ENCODE data around the gene BTBD9.

BTBD9 gene

DNA sequence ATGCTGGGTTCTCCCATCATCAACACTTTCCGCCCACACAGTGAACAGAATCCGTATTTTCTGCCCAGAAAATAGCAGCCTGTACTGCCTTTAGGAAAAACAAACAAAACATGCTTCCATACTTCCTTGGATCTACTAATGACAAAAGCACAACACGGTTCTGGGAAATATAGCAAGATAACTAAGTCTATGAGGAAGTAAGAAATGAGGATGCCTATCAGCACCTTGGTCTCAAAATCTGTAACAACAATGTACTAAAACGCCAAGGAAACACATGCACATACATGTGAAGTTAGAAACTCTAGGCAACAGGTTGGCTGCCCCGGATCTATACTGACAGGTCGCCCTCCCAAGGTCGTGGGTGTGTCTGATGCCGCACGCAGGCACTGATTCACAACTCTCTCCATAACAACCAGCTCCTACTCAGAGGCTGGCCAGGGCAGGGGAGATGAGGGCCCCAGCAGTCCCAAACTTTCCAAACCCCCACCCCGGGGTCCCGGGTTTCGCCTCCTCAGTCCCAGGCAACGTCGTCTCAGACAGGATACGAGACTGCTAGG, 710 bp downstream of the BTBD9 start:
- 8% methylated on average over 13 of the region's 15 CpGs for WGBS

DNA sequence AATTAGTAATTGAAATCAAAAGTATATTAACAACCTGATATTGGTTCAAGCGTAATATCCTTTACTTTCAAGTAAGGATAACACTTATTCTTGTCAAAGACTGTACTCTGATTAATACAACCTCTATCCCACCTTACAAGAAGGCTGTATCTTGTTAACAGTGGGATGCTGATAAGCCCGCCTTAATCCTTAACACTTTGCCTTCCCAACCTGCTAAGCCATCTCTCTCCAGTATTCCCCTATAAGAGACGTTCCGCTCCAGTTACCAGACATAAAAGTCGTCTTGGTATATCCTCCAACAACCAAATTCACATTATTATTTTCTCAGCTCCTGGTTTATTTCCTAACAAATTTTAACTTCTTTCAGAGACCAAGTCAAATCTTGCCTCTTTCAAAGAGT, 2.0 kb downstream of the BTBD9 start:
- H4K91ac ChIP-seq (ENCODE audit: low read length): no peak overlapping the region
- H2AFZ ChIP-seq (ENCODE audit: low read depth, low read length): no peak overlapping the region
- DNase-seq: no peak

More for the DNA sequence above, 710 bp downstream of the BTBD9 start:
- Histone ChIP-seq H3K4me1 (ENCODE audit: control insufficient read depth, insufficient read depth, low read depth, low read length) (peaks cover 6% of the 10 kb centered on the region), H3K27ac (ENCODE audit: low read length, poor library complexity, severe bottlenecking) (peak overlapping the region; percentile 59), H2AK5ac (ENCODE audit: low read length, severe bottlenecking) (no peak overlapping the region), H3K4me3 (ENCODE audit: insufficient read depth in 1 of 2, low read depth in 1 of 2, low read length in 2 of 2) (peak overlapping the region; percentile 94 to 97), H4K8ac (ENCODE audit: low read length) (peak overlapping the region; percentile 98), H3K9me3 (ENCODE audit: control insufficient read depth, low read length) (no peaks in the 10 kb centered on the region), H3K4me2 (ENCODE audit: low read length, poor library complexity, severe bottlenecking) (peak overlapping the region; percentile 72), H2AFZ (ENCODE audit: low read depth, low read length) (peak overlapping the region; percentile 29), H3K14ac (ENCODE audit: low read length in 2 of 2) (peak overlapping the region; percentile 44 to 62), H3K18ac (ENCODE audit: low read depth in 1 of 2, low read length in 2 of 2) (peak overlapping the region; percentile 73 to 94), H3K36me3 (ENCODE audit: control insufficient read depth in 1 of 2, insufficient read depth in 2 of 2, low read depth in 1 of 2, low read length in 2 of 2) (no peaks in the 10 kb centered on the region), H3K4ac (ENCODE audit: low read depth in 1 of 2, low read length in 2 of 2) (peak overlapping the region; percentile 60 to 79), H2BK15ac (ENCODE audit: low read depth, poor library complexity, severe bottlenecking) (peak overlapping the region; percentile 0), H4K91ac (ENCODE audit: low read length) (no peak overlapping the region), H2BK5ac (ENCODE audit: low read depth, low read length, poor library complexity, severe bottlenecking) (peak overlapping the region; percentile 49), H3K27me3 (ENCODE audit: control insufficient read depth in 1 of 2, insufficient read depth in 1 of 2, low read length in 2 of 2) (no peaks in the 10 kb centered on the region), H2BK12ac (ENCODE audit: low read length in 2 of 2) (no peak overlapping the region), H2BK120ac (ENCODE audit: low read depth, low read length) (peak overlapping the region; percentile 95), H3K79me1 (replicated peaks; ENCODE audit: low read length, poor library complexity, severe bottlenecking) (peaks cover 21% of the 10 kb centered on the region), H3K23ac (ENCODE audit: low read length in 2 of 2) (no peak overlapping the region), H3K9ac (ENCODE audit: low read length) (peak overlapping the region; percentile 98)
- DNase-seq: peak; percentile 73

DNA sequence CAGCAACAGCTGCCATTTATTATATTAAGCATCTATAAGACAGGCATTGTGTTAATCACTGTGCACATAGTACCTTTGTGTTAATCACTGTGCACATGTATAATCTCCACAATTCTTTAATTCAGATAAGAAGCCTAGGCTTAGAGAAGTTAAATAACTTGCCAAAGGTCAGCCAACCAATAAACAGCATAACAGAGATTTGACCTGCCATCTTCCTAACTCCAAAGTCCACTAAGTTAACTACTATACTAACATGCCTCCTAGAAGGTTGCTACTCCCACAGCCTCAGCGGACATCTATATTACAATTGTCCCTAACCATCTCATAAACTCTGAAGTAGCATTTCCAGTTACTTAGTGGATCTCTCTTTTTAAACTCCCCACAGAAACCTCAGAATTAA, 3.7 kb downstream of the BTBD9 start:
- Histone ChIP-seq H3K18ac (ENCODE audit: low read depth in 1 of 2, low read length in 2 of 2) (no peak overlapping the region), H2BK12ac (ENCODE audit: low read length in 2 of 2) (no peak overlapping the region), H3K27ac (ENCODE audit: low read length, poor library complexity, severe bottlenecking) (no peak overlapping the region), H3K4me3 (ENCODE audit: insufficient read depth in 1 of 2, low read depth in 1 of 2, low read length in 2 of 2) (no peak overlapping the region), H2AK5ac (ENCODE audit: low read length, severe bottlenecking) (no peak overlapping the region), H3K4me2 (ENCODE audit: low read length, poor library complexity, severe bottlenecking) (no peak overlapping the region), H3K9ac (ENCODE audit: low read length) (no peak overlapping the region), H2AFZ (ENCODE audit: low read depth, low read length) (no peak overlapping the region), H3K23ac (ENCODE audit: low read length in 2 of 2) (no peak overlapping the region), H2BK5ac (ENCODE audit: low read depth, low read length, poor library complexity, severe bottlenecking) (no peak overlapping the region), H3K36me3 (ENCODE audit: control insufficient read depth in 1 of 2, insufficient read depth in 2 of 2, low read depth in 1 of 2, low read length in 2 of 2) (no peaks in the 10 kb centered on the region), H2BK120ac (ENCODE audit: low read depth, low read length) (no peak overlapping the region), H4K91ac (ENCODE audit: low read length) (no peak overlapping the region), H4K8ac (ENCODE audit: low read length) (no peak overlapping the region), H2BK15ac (ENCODE audit: low read depth, poor library complexity, severe bottlenecking) (no peak overlapping the region), H3K14ac (ENCODE audit: low read length in 2 of 2) (no peak overlapping the region), H3K4ac (ENCODE audit: low read depth in 1 of 2, low read length in 2 of 2) (no peak overlapping the region), H3K79me1 (replicated peaks; ENCODE audit: low read length, poor library complexity, severe bottlenecking) (peaks cover 27% of the 10 kb centered on the region), H3K9me3 (ENCODE audit: control insufficient read depth, low read length) (no peaks in the 10 kb centered on the region), H3K4me1 (ENCODE audit: control insufficient read depth, insufficient read depth, low read depth, low read length) (peaks cover 6% of the 10 kb centered on the region), H3K27me3 (ENCODE audit: control insufficient read depth in 1 of 2, insufficient read depth in 1 of 2, low read length in 2 of 2) (no peaks in the 10 kb centered on the region)
- DNase-seq: no peak
- 93% methylated on average over 1 of the region's 1 CpG for WGBS

More for the DNA sequence above, 2.0 kb downstream of the BTBD9 start:
- H3K79me1 ChIP-seq (replicated peaks; ENCODE audit: low read length, poor library complexity, severe bottlenecking): peaks cover 26% of the 10 kb centered on the region
- no peak overlapping the region for H3K9ac ChIP-seq (ENCODE audit: low read length)
- no peak overlapping the region for H3K4ac ChIP-seq (ENCODE audit: low read depth in 1 of 2, low read length in 2 of 2)
- H2BK120ac ChIP-seq (ENCODE audit: low read depth, low read length): no peak overlapping the region
- no peaks in the 10 kb centered on the region for H3K27me3 ChIP-seq (ENCODE audit: control insufficient read depth in 1 of 2, insufficient read depth in 1 of 2, low read length in 2 of 2)
- H3K4me1 ChIP-seq (ENCODE audit: control insufficient read depth, insufficient read depth, low read depth, low read length): peaks cover 6% of the 10 kb centered on the region
- H3K18ac ChIP-seq (ENCODE audit: low read depth in 1 of 2, low read length in 2 of 2): no peak overlapping the region
- no peak overlapping the region for H2AK5ac ChIP-seq (ENCODE audit: low read length, severe bottlenecking)
- H3K9me3 ChIP-seq (ENCODE audit: control insufficient read depth, low read length): no peaks in the 10 kb centered on the region
- no peaks in the 10 kb centered on the region for H3K36me3 ChIP-seq (ENCODE audit: control insufficient read depth in 1 of 2, insufficient read depth in 2 of 2, low read depth in 1 of 2, low read length in 2 of 2)
- no peak overlapping the region for H3K4me2 ChIP-seq (ENCODE audit: low read length, poor library complexity, severe bottlenecking)
- no peak overlapping the region for H2BK12ac ChIP-seq (ENCODE audit: low read length in 2 of 2)
- 81% methylated on average over 5 of the region's 5 CpGs for WGBS
- no peak overlapping the region for H2BK15ac ChIP-seq (ENCODE audit: low read depth, poor library complexity, severe bottlenecking)
- H3K23ac ChIP-seq (ENCODE audit: low read length in 2 of 2): no peak overlapping the region
- H3K14ac ChIP-seq (ENCODE audit: low read length in 2 of 2): no peak overlapping the region
- H3K27ac ChIP-seq (ENCODE audit: low read length, poor library complexity, severe bottlenecking): no peak overlapping the region
- no peak overlapping the region for H2BK5ac ChIP-seq (ENCODE audit: low read depth, low read length, poor library complexity, severe bottlenecking)
- H3K4me3 ChIP-seq (ENCODE audit: insufficient read depth in 1 of 2, low read depth in 1 of 2, low read length in 2 of 2): no peak overlapping the region
- no peak overlapping the region for H4K8ac ChIP-seq (ENCODE audit: low read length)

DNA sequence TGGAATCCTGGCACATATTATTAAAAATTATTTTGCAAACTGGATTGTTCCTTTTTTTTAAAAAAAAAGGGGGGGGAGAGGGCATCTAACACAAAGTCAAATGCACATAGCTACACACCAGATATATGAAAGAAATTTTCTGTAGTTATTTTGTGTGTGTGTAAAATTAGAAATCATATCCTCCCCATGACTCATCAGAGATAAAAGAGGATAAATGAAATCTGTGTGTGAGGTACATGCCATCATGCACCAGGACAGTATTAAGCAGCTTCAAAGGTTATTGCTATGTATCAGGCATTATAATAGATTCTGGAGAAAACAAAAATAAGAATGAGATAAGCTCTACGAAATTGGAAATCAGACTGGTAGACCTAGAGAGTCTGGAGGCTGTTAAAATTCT, 5.2 kb downstream of the BTBD9 start:
- Histone ChIP-seq H3K4me3 (ENCODE audit: insufficient read depth in 1 of 2, low read depth in 1 of 2, low read length in 2 of 2) (no peak overlapping the region), H3K79me1 (replicated peaks; ENCODE audit: low read length, poor library complexity, severe bottlenecking) (peaks cover 19% of the 10 kb centered on the region), H3K36me3 (ENCODE audit: control insufficient read depth in 1 of 2, insufficient read depth in 2 of 2, low read depth in 1 of 2, low read length in 2 of 2) (no peaks in the 10 kb centered on the region), H3K23ac (ENCODE audit: low read length in 2 of 2) (no peak overlapping the region), H2BK12ac (ENCODE audit: low read length in 2 of 2) (no peak overlapping the region), H3K4me1 (ENCODE audit: control insufficient read depth, insufficient read depth, low read depth, low read length) (peaks cover 2% of the 10 kb centered on the region), H3K4ac (ENCODE audit: low read depth in 1 of 2, low read length in 2 of 2) (no peak overlapping the region), H3K4me2 (ENCODE audit: low read length, poor library complexity, severe bottlenecking) (no peak overlapping the region), H2BK5ac (ENCODE audit: low read depth, low read length, poor library complexity, severe bottlenecking) (no peak overlapping the region), H4K8ac (ENCODE audit: low read length) (no peak overlapping the region), H3K14ac (ENCODE audit: low read length in 2 of 2) (no peak overlapping the region), H2BK15ac (ENCODE audit: low read depth, poor library complexity, severe bottlenecking) (no peak overlapping the region), H4K91ac (ENCODE audit: low read length) (no peak overlapping the region), H3K9ac (ENCODE audit: low read length) (no peak overlapping the region), H3K9me3 (ENCODE audit: control insufficient read depth, low read length) (no peaks in the 10 kb centered on the region), H3K18ac (ENCODE audit: low read depth in 1 of 2, low read length in 2 of 2) (no peak overlapping the region), H2AFZ (ENCODE audit: low read depth, low read length) (no peak overlapping the region), H3K27me3 (ENCODE audit: control insufficient read depth in 1 of 2, insufficient read depth in 1 of 2, low read length in 2 of 2) (no peaks in the 10 kb centered on the region), H2AK5ac (ENCODE audit: low read length, severe bottlenecking) (no peak overlapping the region), H2BK120ac (ENCODE audit: low read depth, low read length) (no peak overlapping the region), H3K27ac (ENCODE audit: low read length, poor library complexity, severe bottlenecking) (no peak overlapping the region)
- no peak for DNase-seq
- 91% methylated on average over 1 of the region's 1 CpG for WGBS

All from mesenchymal stem cell (in vitro differentiated cells and primary cell).